H9 (cell line): ENCODE data around the gene OXSR1. TPM values are rescaled to one million over a fixed set of nuclear protein-coding genes. Genes with fewer than 3 reads are reported as not detected.

Source experiments
- DNase-seq: peaks from one replicate; pipeline ENCODE4 v3.0.0-alpha.2; 2017
- H2AFZ ChIP-seq: one replicate; pipeline ENCODE4 v1.6.1; 2013; ENCODE audit warnings: mild to moderate bottlenecking, low read length, control low read depth, moderate library complexity
- H2AK5ac ChIP-seq: 2 replicates; pipeline ENCODE4 v1.6.1; 2013; ENCODE audit warnings: low read length, control low read depth, mixed read lengths; ENCODE audit not compliant: insufficient read length
- H2BK120ac ChIP-seq: one replicate; pipeline ENCODE4 v1.6.1; 2013; ENCODE audit warnings: low read depth, mild to moderate bottlenecking, low read length, control low read depth, inconsistent platforms; ENCODE audit not compliant: poor library complexity, severe bottlenecking
- H2BK12ac ChIP-seq: 2 replicates; pipeline ENCODE4 v1.6.1; 2013; ENCODE audit warnings: low read length, control low read depth, mixed read lengths, low read depth; ENCODE audit not compliant: insufficient read length
- H2BK15ac ChIP-seq: 2 replicates; pipeline ENCODE4 v1.6.1; 2013; ENCODE audit warnings: low read depth, low read length, control low read depth
- H2BK20ac ChIP-seq: one replicate; pipeline ENCODE4 v1.6.1; 2013; ENCODE audit warnings: low read depth, mild to moderate bottlenecking, low read length, control low read depth, inconsistent platforms; ENCODE audit not compliant: poor library complexity, severe bottlenecking
- H2BK5ac ChIP-seq: 2 replicates; pipeline ENCODE4 v1.6.1; 2013; ENCODE audit warnings: low read length, control low read depth, mixed read lengths; ENCODE audit not compliant: insufficient read length
- H3K14ac ChIP-seq: 2 replicates; pipeline ENCODE4 v1.6.1; 2013; ENCODE audit warnings: low read length, control low read depth; ENCODE audit not compliant: insufficient read depth
- H3K18ac ChIP-seq: 2 replicates; pipeline ENCODE4 v1.6.1; 2013; ENCODE audit warnings: low read depth, mild to moderate bottlenecking, mixed read lengths, low read length, control low read depth; ENCODE audit not compliant: insufficient read length
- H3K23ac ChIP-seq: 2 replicates; pipeline ENCODE4 v1.6.1; 2013; ENCODE audit warnings: low read length, control low read depth, mixed read lengths, low read depth; ENCODE audit not compliant: insufficient read length
- H3K23me2 ChIP-seq: 2 replicates; pipeline ENCODE4 v1.6.1; 2013; ENCODE audit warnings: low read depth, mild to moderate bottlenecking, mixed read lengths, low read length, control low read depth; ENCODE audit not compliant: insufficient read length, poor library complexity, severe bottlenecking
- H3K27ac ChIP-seq: 2 replicates; pipeline ENCODE4 v1.5.1; 2013; ENCODE audit warnings: low read length, control low read depth, mixed read lengths, low read depth; ENCODE audit not compliant: insufficient read length
- H3K27me3 ChIP-seq: 2 replicates; pipeline ENCODE4 v1.6.1; 2013; ENCODE audit warnings: low read length, control low read depth, inconsistent platforms; ENCODE audit not compliant: insufficient read depth
- H3K4ac ChIP-seq: 2 replicates; pipeline ENCODE4 v1.6.1; 2013; ENCODE audit warnings: low read depth, mild to moderate bottlenecking, control low read depth, inconsistent platforms, low read length, moderate library complexity
- H3K4me1 ChIP-seq: 2 replicates; pipeline ENCODE4 v1.6.1; 2013; ENCODE audit warnings: low read length, control low read depth, inconsistent platforms; ENCODE audit not compliant: insufficient read depth
- H3K4me2 ChIP-seq: 2 replicates; pipeline ENCODE4 v1.6.1; 2013; ENCODE audit warnings: low read length, control low read depth, mixed read lengths; ENCODE audit not compliant: insufficient read length, insufficient read depth
- H3K56ac ChIP-seq: 2 replicates; pipeline ENCODE4 v1.6.1; 2013; ENCODE audit warnings: low read depth, mild to moderate bottlenecking, mixed read lengths, low read length, control low read depth; ENCODE audit not compliant: insufficient read length
- H3K79me1 ChIP-seq: 2 replicates; pipeline ENCODE4 v1.6.1; 2013; ENCODE audit warnings: low read depth, mild to moderate bottlenecking, moderate library complexity, low read length, control low read depth, inconsistent platforms; ENCODE audit not compliant: insufficient read depth, poor library complexity, severe bottlenecking
- H3K79me2 ChIP-seq: 2 replicates; pipeline ENCODE4 v1.6.1; 2013; ENCODE audit warnings: low read length, control low read depth, inconsistent platforms; ENCODE audit not compliant: insufficient read depth
- H3K9ac ChIP-seq: 2 replicates; pipeline ENCODE4 v1.6.1; 2013; ENCODE audit warnings: low read length, control low read depth, mixed read lengths; ENCODE audit not compliant: insufficient read length; ENCODE audit errors: extremely low read depth
- H3K9me3 ChIP-seq: one replicate; pipeline ENCODE4 v1.6.1; 2013; ENCODE audit warnings: low read depth, low read length, inconsistent platforms; ENCODE audit not compliant: control insufficient read depth
- H3T11ph ChIP-seq: one replicate; pipeline ENCODE4 v1.6.1; 2013; ENCODE audit warnings: mild to moderate bottlenecking, low read length, control low read depth, inconsistent platforms
- H4K20me1 ChIP-seq: one replicate; pipeline ENCODE4 v1.6.1; 2013; ENCODE audit not compliant: control insufficient read depth, insufficient read length, insufficient read depth
- H4K5ac ChIP-seq: 2 replicates; pipeline ENCODE4 v1.6.1; 2013; ENCODE audit warnings: low read depth, mild to moderate bottlenecking, mixed read lengths, low read length, control low read depth; ENCODE audit not compliant: insufficient read length
- H4K8ac ChIP-seq: replicated peaks from 2 replicates; pipeline ENCODE4 v1.6.1; 2013; ENCODE audit warnings: low read length, control low read depth, mixed read lengths, low read depth; ENCODE audit not compliant: insufficient read length
- H4K91ac ChIP-seq: 2 replicates; pipeline ENCODE4 v1.6.1; 2013; ENCODE audit warnings: low read depth, mild to moderate bottlenecking, moderate library complexity, mixed read lengths, low read length, control low read depth; ENCODE audit not compliant: insufficient read length
- H3K27ac Mint-ChIP-seq, 3 experiments: 2 replicates in 2 of 3; 3 replicates in 1 of 3; pipeline ENCODE4 v1.8.0; 2020 to 2021; ENCODE audit warnings: mixed read lengths in 3 of 3, mild to moderate bottlenecking in 1 of 3, moderate library complexity in 1 of 3
- H3K27me3 Mint-ChIP-seq: 2 replicates; pipeline ENCODE4 v1.8.0; 2021; ENCODE audit warnings: low read depth, mild to moderate bottlenecking, moderate library complexity, mixed read lengths
- H3K36me3 Mint-ChIP-seq, 3 experiments: 2 replicates in 2 of 3; 3 replicates in 1 of 3; pipeline ENCODE4 v1.8.0; 2020 to 2021; ENCODE audit warnings: low read depth in 3 of 3, mixed read lengths in 3 of 3; ENCODE audit not compliant: insufficient read depth in 1 of 3
- H3K4me1 Mint-ChIP-seq, 2 experiments: 2 replicates each; pipeline ENCODE4 v1.8.0; 2020; ENCODE audit warnings: mixed read lengths in 2 of 2
- H3K4me3 Mint-ChIP-seq, 2 experiments: 2 replicates in 1 of 2; 3 replicates in 1 of 2; pipeline ENCODE4 v1.8.0; 2020 to 2021; ENCODE audit warnings: mild to moderate bottlenecking in 2 of 2, mixed read lengths in 2 of 2, moderate library complexity in 1 of 2
- H3K9me3 Mint-ChIP-seq, 2 experiments: 2 replicates in 1 of 2; 3 replicates in 1 of 2; pipeline ENCODE4 v1.8.0; 2020; ENCODE audit warnings: mild to moderate bottlenecking in 2 of 2, mixed read lengths in 2 of 2, moderate library complexity in 1 of 2
- WGBS: extraction: QIAGEN DNeasy Blood & Tissue Kit; methylation state at CpG from one replicate; pipeline ENCODE4 v1.1.7; 2013; ENCODE audit warnings: missing lambda C conversion rate, low lambda C conversion rate, mixed read lengths; ENCODE audit not compliant: insufficient read length; ENCODE audit errors: extremely low coverage; 5-methylcytosine and 5-hydroxymethylcytosine counted together
- total RNA-seq: library from RNA; stranded (reverse); gene quantifications from 2 replicates; pipeline ENCODE4 v1.2.1, GENCODE V29; 2021
- TF ChIP-seq, protein P1 (sequence below): fragments of 200-600 bp; sonication (generic); conservative IDR thresholded peaks from 3 replicates; pipeline ENCODE4 v1.8.0; 2021; ENCODE audit warnings: antibody characterized with exemption, mild to moderate bottlenecking

Gene OXSR1
- total RNA-seq, 1 experiment from 2014 or later, result 54.1 TPM

- no peak overlapping the region for H2BK15ac ChIP-seq
- no peak overlapping the region for H2BK5ac ChIP-seq
- H3K23me2 ChIP-seq, result no peaks in the 10 kb centered on the region
- H3K4me2 ChIP-seq, result no peak overlapping the region
- H3K14ac ChIP-seq, result no peak overlapping the region
- no peak overlapping the region for H2BK12ac ChIP-seq
- H3K9me3 ChIP-seq, result no peaks in the 10 kb centered on the region
- no peaks in the 10 kb centered on the region for H3K79me1 ChIP-seq
- no peak overlapping the region for H2AFZ ChIP-seq
- no peaks in the 10 kb centered on the region for H3K4me1 ChIP-seq
- TF ChIP-seq, protein P1, sequence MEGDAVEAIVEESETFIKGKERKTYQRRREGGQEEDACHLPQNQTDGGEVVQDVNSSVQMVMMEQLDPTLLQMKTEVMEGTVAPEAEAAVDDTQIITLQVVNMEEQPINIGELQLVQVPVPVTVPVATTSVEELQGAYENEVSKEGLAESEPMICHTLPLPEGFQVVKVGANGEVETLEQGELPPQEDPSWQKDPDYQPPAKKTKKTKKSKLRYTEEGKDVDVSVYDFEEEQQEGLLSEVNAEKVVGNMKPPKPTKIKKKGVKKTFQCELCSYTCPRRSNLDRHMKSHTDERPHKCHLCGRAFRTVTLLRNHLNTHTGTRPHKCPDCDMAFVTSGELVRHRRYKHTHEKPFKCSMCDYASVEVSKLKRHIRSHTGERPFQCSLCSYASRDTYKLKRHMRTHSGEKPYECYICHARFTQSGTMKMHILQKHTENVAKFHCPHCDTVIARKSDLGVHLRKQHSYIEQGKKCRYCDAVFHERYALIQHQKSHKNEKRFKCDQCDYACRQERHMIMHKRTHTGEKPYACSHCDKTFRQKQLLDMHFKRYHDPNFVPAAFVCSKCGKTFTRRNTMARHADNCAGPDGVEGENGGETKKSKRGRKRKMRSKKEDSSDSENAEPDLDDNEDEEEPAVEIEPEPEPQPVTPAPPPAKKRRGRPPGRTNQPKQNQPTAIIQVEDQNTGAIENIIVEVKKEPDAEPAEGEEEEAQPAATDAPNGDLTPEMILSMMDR, result 0 out of 3 replicates have a peak, but pooled peaks have one; percentile 12
- H3K27me3 ChIP-seq, result no peaks in the 10 kb centered on the region
- no peak for DNase-seq
- no peak overlapping the region for H3K56ac ChIP-seq
- no CpG with 5 or more reads among the region's 12 CpGs for WGBS
- no peak overlapping the region for H4K91ac ChIP-seq
- no peak overlapping the region for H3K27ac ChIP-seq
- no peak overlapping the region for H3K4ac ChIP-seq
- Mint-ChIP-seq H3K27me3 (peaks cover 15% of the 10 kb centered on the region), H3K4me1 (peaks cover 0 to 3% of the 10 kb centered on the region in 2 experiments; a peak in 1 of 4 replicates), H3K9me3 (no peaks in the 10 kb centered on the region; a peak in 1 of 5 replicates), H3K4me3 (no peak overlapping the region), H3K27ac (no peak overlapping the region; a peak in 1 of 7 replicates), H3K36me3 (peaks cover 5 to 35% (median 13%) of the 10 kb centered on the region in 3 experiments; a peak in 6 of 7 replicates)
- H3T11ph ChIP-seq, result no peak overlapping the region
- no peak overlapping the region for H2BK120ac ChIP-seq
- no peaks in the 10 kb centered on the region for H3K79me2 ChIP-seq
- no peak overlapping the region for H2BK20ac ChIP-seq
- no peak overlapping the region for H4K5ac ChIP-seq
- no peak overlapping the region for H2AK5ac ChIP-seq
- H3K18ac ChIP-seq, result no peak overlapping the region
- no peak overlapping the region for H3K23ac ChIP-seq
- H3K9ac ChIP-seq, result no peak overlapping the region
- no peaks in the 10 kb centered on the region for H4K20me1 ChIP-seq
- H4K8ac ChIP-seq, result no peak overlapping the region
Observed at GRCh38 chr3:38116471-38117162, 48.7 kb upstream of the OXSR1 start.
